C4-2B (cell line): ENCODE data around the gene TPO.

ENCODE experiments used
- ZFX ChIP-seq: fragments of 450-650 bp; IDR thresholded peaks from 2 replicates; pipeline ENCODE4 v1.6.1; 2017
- TF ChIP-seq, protein P1 (sequence below): fragments of 450-650 bp; conservative IDR thresholded peaks from 2 replicates; pipeline ENCODE4 v1.5.1; 2017; ENCODE audit warnings: mild to moderate bottlenecking

DNA sequence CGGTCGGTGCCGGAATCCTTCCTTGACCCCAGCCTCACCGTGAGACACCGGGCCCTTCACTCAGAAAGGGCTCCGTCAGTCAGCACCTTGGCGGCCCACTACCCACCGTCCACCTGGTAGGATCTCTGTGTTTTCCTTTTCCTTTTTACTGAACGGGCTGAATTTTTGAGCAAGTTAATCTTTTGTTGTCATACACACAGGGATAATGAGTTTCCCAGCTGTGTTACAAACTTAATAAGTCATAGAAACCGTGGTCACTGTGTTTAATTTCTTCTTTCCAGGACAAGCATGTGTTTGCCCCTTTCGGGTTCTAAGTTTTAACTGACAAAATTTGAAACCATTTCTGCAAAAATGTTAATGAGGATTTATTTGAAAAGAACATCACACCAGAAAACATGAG is 39.0 kb upstream of the TPO start:
- TF ChIP-seq, protein P1, sequence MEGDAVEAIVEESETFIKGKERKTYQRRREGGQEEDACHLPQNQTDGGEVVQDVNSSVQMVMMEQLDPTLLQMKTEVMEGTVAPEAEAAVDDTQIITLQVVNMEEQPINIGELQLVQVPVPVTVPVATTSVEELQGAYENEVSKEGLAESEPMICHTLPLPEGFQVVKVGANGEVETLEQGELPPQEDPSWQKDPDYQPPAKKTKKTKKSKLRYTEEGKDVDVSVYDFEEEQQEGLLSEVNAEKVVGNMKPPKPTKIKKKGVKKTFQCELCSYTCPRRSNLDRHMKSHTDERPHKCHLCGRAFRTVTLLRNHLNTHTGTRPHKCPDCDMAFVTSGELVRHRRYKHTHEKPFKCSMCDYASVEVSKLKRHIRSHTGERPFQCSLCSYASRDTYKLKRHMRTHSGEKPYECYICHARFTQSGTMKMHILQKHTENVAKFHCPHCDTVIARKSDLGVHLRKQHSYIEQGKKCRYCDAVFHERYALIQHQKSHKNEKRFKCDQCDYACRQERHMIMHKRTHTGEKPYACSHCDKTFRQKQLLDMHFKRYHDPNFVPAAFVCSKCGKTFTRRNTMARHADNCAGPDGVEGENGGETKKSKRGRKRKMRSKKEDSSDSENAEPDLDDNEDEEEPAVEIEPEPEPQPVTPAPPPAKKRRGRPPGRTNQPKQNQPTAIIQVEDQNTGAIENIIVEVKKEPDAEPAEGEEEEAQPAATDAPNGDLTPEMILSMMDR, result no peak
- no peak for TF ChIP-seq ZFX
